Stimulated activated naive CD8-positive, alpha-beta T cell treated with anti-CD3 and anti-CD28 coated beads, Interleukin-15, Interleukin-2, amounts not matched to agents 100 ng/mL and 50 ng/mL, for 24 hours (primary cell): ENCODE data around the gene CPZ.

Experiments
- H3K27ac Mint-ChIP-seq: one replicate; pipeline ENCODE4 v1.8.0; 2021; ENCODE audit warnings: mild to moderate bottlenecking, mixed read lengths
- H3K27me3 Mint-ChIP-seq: one replicate; pipeline ENCODE4 v1.8.0; 2021; ENCODE audit warnings: mixed read lengths
- H3K36me3 Mint-ChIP-seq: one replicate; pipeline ENCODE4 v1.8.0; 2021; ENCODE audit warnings: low read depth, mixed read lengths
- H3K4me1 Mint-ChIP-seq: one replicate; pipeline ENCODE4 v1.8.0; 2021; ENCODE audit warnings: low read depth, mixed read lengths
- H3K4me3 Mint-ChIP-seq: one replicate; pipeline ENCODE4 v1.8.0; 2021; ENCODE audit warnings: mild to moderate bottlenecking, mixed read lengths
- H3K9me3 Mint-ChIP-seq: one replicate; pipeline ENCODE4 v1.8.0; 2021; ENCODE audit warnings: mixed read lengths

CPZ gene

GRCh38 chr4:8665406-8666360, 73.1 kb downstream of the CPZ start:
- Mint-ChIP-seq H3K4me1 (no peaks in the 10 kb centered on the region), H3K27me3 (peaks cover 2% of the 10 kb centered on the region), H3K27ac (no peak overlapping the region), H3K36me3 (no peaks in the 10 kb centered on the region), H3K4me3 (no peak overlapping the region), H3K9me3 (no peaks in the 10 kb centered on the region)

DNA sequence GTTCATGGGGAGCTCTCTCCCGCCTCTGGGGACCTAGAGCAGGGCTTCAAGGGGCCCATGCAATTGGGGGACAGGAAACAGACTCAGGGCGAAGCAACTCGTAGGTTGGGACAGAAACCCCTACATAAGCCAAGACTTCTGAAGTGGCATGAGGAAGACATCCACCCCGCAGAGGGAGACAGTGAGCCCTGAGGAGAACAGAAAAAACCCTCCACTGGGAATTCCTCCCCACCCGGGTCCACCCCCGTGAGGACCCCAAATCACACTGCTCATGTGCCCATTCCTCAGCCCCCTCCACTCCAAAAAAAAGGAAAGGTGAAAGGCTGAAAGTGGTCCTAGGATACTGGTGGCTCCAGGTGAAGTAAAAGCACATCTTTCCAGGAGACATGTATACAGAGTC, 74.0 kb downstream of the CPZ start:
- no peaks in the 10 kb centered on the region for H3K36me3 Mint-ChIP-seq
- no peak overlapping the region for H3K4me3 Mint-ChIP-seq
- H3K4me1 Mint-ChIP-seq = no peaks in the 10 kb centered on the region
- H3K9me3 Mint-ChIP-seq = no peaks in the 10 kb centered on the region
- H3K27ac Mint-ChIP-seq = no peak overlapping the region
- no peaks in the 10 kb centered on the region for H3K27me3 Mint-ChIP-seq
